ENCODE measurements around the gene SDF2L1.

- TF ChIP-seq POLR2AphosphoS5 (IDR thresholded peaks at IDR 0.05; ENCODE audit: borderline replicate concordance, low read depth, low read length) (no peak), EZH2 (IDR thresholded peaks at IDR 0.05) (no peak)
Measured at GRCh38 chr22:21673534-21674321, 31.6 kb downstream of the SDF2L1 start.
